Liver (tissue), 9 donors: ENCODE measurements around the gene TAF7. TPM values are rescaled to one million over a fixed set of nuclear protein-coding genes. Genes with fewer than 3 reads are reported as not detected.

ENCODE experiments used
- DNase-seq: peaks from one replicate; pipeline ENCODE4 v3.0.0-alpha.2; 2017; ENCODE audit warnings: low spot score
- H3K27ac ChIP-seq, 2 donors: one replicate each; pipeline ENCODE4 v1.7.0; 2013; ENCODE audit warnings: inconsistent platforms in 2 of 2, low read length in 2 of 2, control low read depth in 1 of 2, low read depth in 1 of 2, mild to moderate bottlenecking in 1 of 2
- H3K27me3 ChIP-seq, 4 donors: one replicate each; pipeline versions ENCODE4 v1.6.1 to v1.7.0; 2013; ENCODE audit warnings: low read length in 3 of 4, inconsistent platforms in 1 of 4, mild to moderate bottlenecking in 1 of 4, moderate library complexity in 1 of 4; ENCODE audit not compliant: control insufficient read depth in 4 of 4, insufficient read depth in 4 of 4
- H3K36me3 ChIP-seq, 4 donors: one replicate each; pipeline versions ENCODE4 v1.6.1 to v1.7.0; 2013; ENCODE audit warnings: low read length in 3 of 4, mild to moderate bottlenecking in 3 of 4, low read depth in 1 of 4, moderate library complexity in 1 of 4; ENCODE audit not compliant: control insufficient read depth in 4 of 4, insufficient read depth in 3 of 4
- H3K4me1 ChIP-seq, 4 donors: one replicate each; pipeline versions ENCODE4 v1.6.1 to v1.7.0; 2013; ENCODE audit warnings: low read length in 3 of 4, mild to moderate bottlenecking in 3 of 4, moderate library complexity in 1 of 4; ENCODE audit not compliant: control insufficient read depth in 4 of 4, insufficient read depth in 4 of 4
- H3K4me3 ChIP-seq, 3 donors: one replicate each; pipeline versions ENCODE4 v1.6.1 to v1.7.0; 2013; ENCODE audit warnings: low read length in 3 of 3, control low read depth in 1 of 3, low read depth in 1 of 3, mild to moderate bottlenecking in 1 of 3
- H3K9ac ChIP-seq, 2 donors: one replicate each; pipeline ENCODE4 v1.7.0; 2013; ENCODE audit warnings: low read length in 2 of 2, mild to moderate bottlenecking in 2 of 2, moderate library complexity in 2 of 2, control low read depth in 1 of 2, low read depth in 1 of 2
- H3K9me3 ChIP-seq, 4 donors: one replicate each; pipeline versions ENCODE4 v1.6.1 to v1.7.0; 2013; ENCODE audit warnings: low read length in 3 of 4; ENCODE audit not compliant: control insufficient read depth in 4 of 4
- ATF3 ChIP-seq: IDR thresholded peaks from 2 replicates; pipeline ENCODE4 v1.6.1; 2016; ENCODE audit warnings: antibody characterized with exemption
- EGR1 ChIP-seq, 2 donors: IDR thresholded peaks; 2 replicates each; pipeline ENCODE4 v1.6.1; 2016 to 2018; ENCODE audit warnings: antibody characterized with exemption in 2 of 2, low read depth in 2 of 2
- FOXA1 ChIP-seq: IDR thresholded peaks from 2 replicates; pipeline ENCODE4 v1.6.1; 2016; ENCODE audit warnings: antibody characterized with exemption
- FOXA2 ChIP-seq: IDR thresholded peaks from 2 replicates; pipeline ENCODE4 v1.6.1; 2016; ENCODE audit warnings: antibody characterized with exemption
- GABPA ChIP-seq, 2 donors: IDR thresholded peaks in 1 of 2; conservative IDR thresholded peaks in 1 of 2; 2 replicates each; pipeline ENCODE4 v1.6.1; 2016; ENCODE audit warnings: antibody characterized with exemption in 2 of 2, mild to moderate bottlenecking in 1 of 2, moderate library complexity in 1 of 2
- HNF4A ChIP-seq, 2 donors: conservative IDR thresholded peaks; 2 replicates each; pipeline ENCODE4 v1.6.1; 2016; ENCODE audit warnings: antibody characterized with exemption in 2 of 2, mild to moderate bottlenecking in 2 of 2
- HNF4G ChIP-seq: IDR thresholded peaks from 2 replicates; pipeline ENCODE4 v1.6.1; 2016; ENCODE audit warnings: antibody characterized with exemption
- JUND ChIP-seq, 2 donors: IDR thresholded peaks; 2 replicates each; pipeline ENCODE4 v1.6.1; 2016; ENCODE audit warnings: antibody characterized with exemption in 2 of 2
- NR2F2 ChIP-seq: IDR thresholded peaks from 2 replicates; pipeline ENCODE4 v1.6.1; 2016; ENCODE audit warnings: antibody characterized with exemption
- RAD21 ChIP-seq, 2 donors: IDR thresholded peaks; 2 replicates each; pipeline ENCODE4 v1.6.1; 2016; ENCODE audit warnings: antibody characterized with exemption in 2 of 2, mild to moderate bottlenecking in 2 of 2
- REST ChIP-seq: IDR thresholded peaks from 2 replicates; pipeline ENCODE4 v1.6.1; 2016; ENCODE audit warnings: antibody characterized with exemption, mild to moderate bottlenecking
- RXRA ChIP-seq, 2 donors: IDR thresholded peaks; 2 replicates each; pipeline ENCODE4 v1.6.1; 2017 to 2018; ENCODE audit warnings: antibody characterized with exemption in 2 of 2, mild to moderate bottlenecking in 1 of 2
- SP1 ChIP-seq: IDR thresholded peaks from 2 replicates; pipeline ENCODE4 v1.6.1; 2018; ENCODE audit warnings: antibody characterized with exemption, mild to moderate bottlenecking
- TAF1 ChIP-seq: conservative IDR thresholded peaks from 2 replicates; pipeline ENCODE4 v1.6.1; 2016; ENCODE audit warnings: antibody characterized with exemption, mild to moderate bottlenecking
- YY1 ChIP-seq: IDR thresholded peaks from 2 replicates; pipeline ENCODE4 v1.6.1; 2016; ENCODE audit warnings: antibody characterized with exemption, mild to moderate bottlenecking
- WGBS: extraction: QIAGEN DNeasy Blood & Tissue Kit; methylation state at CpG from one replicate; pipeline ENCODE4 v1.1.7; 2013; 5-methylcytosine and 5-hydroxymethylcytosine counted together
- polyA plus RNA-seq, 2 donors: library from polyadenylated mRNA; stranded (reverse) in 1 of 2; unstranded in 1 of 2; fragments of 200-250 nt in 1 of 2; fragments of >200 nt in 1 of 2; fragmentation: Nextera tagmentation in 1 of 2; extraction: Ambion mirVana in 1 of 2; gene quantifications; one replicate each; pipeline versions ENCODE4 v1.2.1 to v1.2.3, GENCODE V29; 2013 to 2015
- total RNA-seq, 2 donors: library from RNA; depleted of rRNA; stranded (reverse); fragments of >200 nt; gene quantifications; one replicate each; pipeline ENCODE4 v1.2.3, GENCODE V29; 2014
- TF ChIP-seq, protein P1 (sequence below): IDR thresholded peaks from 2 replicates; pipeline ENCODE4 v1.6.1; 2016; ENCODE audit warnings: antibody characterized with exemption
- TF ChIP-seq, protein P2 (sequence below): IDR thresholded peaks from 2 replicates; pipeline ENCODE4 v1.6.1; 2016; ENCODE audit warnings: antibody characterized with exemption
- TF ChIP-seq, protein P3 (sequence below): fragments of 150-350 bp; IDR thresholded peaks from 2 replicates; pipeline ENCODE4 v1.5.1; 2017; ENCODE audit warnings: improper control_type of control experiment, low read depth, low read length; ENCODE audit not compliant: missing input control
- donor health status: healthy.
- donor health status: healthy.
- donor health status: healthy.
- donor health status: healthy.
- donor health status: healthy.

The TAF7 gene
- total and polyA plus RNA-seq, 4 donors = 23.5 to 36.3 (median 28.2) TPM

- Histone ChIP-seq H3K4me3 (peak within 1 kb of the TSS; percentile 19 to 42 (median 37)), H3K36me3 (no peaks in the 10 kb centered on the region), H3K27me3 (peaks cover 0 to 1% (median 0%) of the 10 kb centered on the region in 4 donors), H3K9me3 (peaks cover 38 to 85% (median 61%) of the 10 kb centered on the region in 4 donors), H3K4me1 (no peaks in the 10 kb centered on the region), H3K27ac (no peak within 1 kb of the TSS), H3K9ac (no peak within 1 kb of the TSS)
- DNase-seq = no peak
- TF ChIP-seq RXRA (IDR thresholded peaks at IDR 0.05) (no peak), RAD21 (IDR thresholded peaks at IDR 0.05) (peak in 1 of 2 donors; percentile 17)
- TF ChIP-seq, protein P1, sequence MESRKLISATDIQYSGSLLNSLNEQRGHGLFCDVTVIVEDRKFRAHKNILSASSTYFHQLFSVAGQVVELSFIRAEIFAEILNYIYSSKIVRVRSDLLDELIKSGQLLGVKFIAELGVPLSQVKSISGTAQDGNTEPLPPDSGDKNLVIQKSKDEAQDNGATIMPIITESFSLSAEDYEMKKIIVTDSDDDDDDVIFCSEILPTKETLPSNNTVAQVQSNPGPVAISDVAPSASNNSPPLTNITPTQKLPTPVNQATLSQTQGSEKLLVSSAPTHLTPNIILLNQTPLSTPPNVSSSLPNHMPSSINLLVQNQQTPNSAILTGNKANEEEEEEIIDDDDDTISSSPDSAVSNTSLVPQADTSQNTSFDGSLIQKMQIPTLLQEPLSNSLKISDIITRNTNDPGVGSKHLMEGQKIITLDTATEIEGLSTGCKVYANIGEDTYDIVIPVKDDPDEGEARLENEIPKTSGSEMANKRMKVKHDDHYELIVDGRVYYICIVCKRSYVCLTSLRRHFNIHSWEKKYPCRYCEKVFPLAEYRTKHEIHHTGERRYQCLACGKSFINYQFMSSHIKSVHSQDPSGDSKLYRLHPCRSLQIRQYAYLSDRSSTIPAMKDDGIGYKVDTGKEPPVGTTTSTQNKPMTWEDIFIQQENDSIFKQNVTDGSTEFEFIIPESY = no peak
- WGBS = 16% methylated on average over 24 of the region's 24 CpGs
Measured at GRCh38 chr5:141359790-141360426, 39.3 kb upstream of the TAF7 start, which contains the start of gene PCDHGB2. PCDHGB2 (plus strand) TSS chr5:141359994; CDS start chr5:141360136, 142 bp downstream.

GRCh38 chr5:141356950-141357349 lies 36.4 kb upstream of the TAF7 start:
- Histone ChIP-seq H3K36me3 (peaks cover 0 to 3% (median 0%) of the 10 kb centered on the region in 4 donors), H3K9ac (no peak overlapping the region), H3K27ac (no peak overlapping the region), H3K4me3 (peak overlapping the region in 2 of 3 donors; percentile 1 to 48), H3K27me3 (peaks cover 0 to 2% (median 0%) of the 10 kb centered on the region in 4 donors), H3K4me1 (no peaks in the 10 kb centered on the region), H3K9me3 (peaks cover 34 to 69% (median 47%) of the 10 kb centered on the region in 4 donors)
- WGBS = 35% methylated on average over 19 of the region's 19 CpGs
- TF ChIP-seq REST (no peak), SP1 (no peak), HNF4G (no peak), RAD21 (IDR thresholded peaks at IDR 0.05) (no peak), FOXA2 (no peak), HNF4A (conservative IDR thresholded peaks at IDR 0.05) (no peak), YY1 (no peak), NR2F2 (no peak), TAF1 (no peak), JUND (IDR thresholded peaks at IDR 0.05) (no peak), EGR1 (IDR thresholded peaks at IDR 0.05; ENCODE audit: low read depth in 2 of 2) (no peak), ATF3 (no peak), FOXA1 (no peak), RXRA (IDR thresholded peaks at IDR 0.05) (no peak), GABPA (IDR thresholded peaks at IDR 0.05 in 1 of 2, conservative IDR thresholded peaks at IDR 0.05 in 1 of 2) (no peak)
- TF ChIP-seq, protein P1 = no peak
- TF ChIP-seq, protein P2, sequence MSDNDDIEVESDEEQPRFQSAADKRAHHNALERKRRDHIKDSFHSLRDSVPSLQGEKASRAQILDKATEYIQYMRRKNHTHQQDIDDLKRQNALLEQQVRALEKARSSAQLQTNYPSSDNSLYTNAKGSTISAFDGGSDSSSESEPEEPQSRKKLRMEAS = no peak
- TF ChIP-seq, protein P3, sequence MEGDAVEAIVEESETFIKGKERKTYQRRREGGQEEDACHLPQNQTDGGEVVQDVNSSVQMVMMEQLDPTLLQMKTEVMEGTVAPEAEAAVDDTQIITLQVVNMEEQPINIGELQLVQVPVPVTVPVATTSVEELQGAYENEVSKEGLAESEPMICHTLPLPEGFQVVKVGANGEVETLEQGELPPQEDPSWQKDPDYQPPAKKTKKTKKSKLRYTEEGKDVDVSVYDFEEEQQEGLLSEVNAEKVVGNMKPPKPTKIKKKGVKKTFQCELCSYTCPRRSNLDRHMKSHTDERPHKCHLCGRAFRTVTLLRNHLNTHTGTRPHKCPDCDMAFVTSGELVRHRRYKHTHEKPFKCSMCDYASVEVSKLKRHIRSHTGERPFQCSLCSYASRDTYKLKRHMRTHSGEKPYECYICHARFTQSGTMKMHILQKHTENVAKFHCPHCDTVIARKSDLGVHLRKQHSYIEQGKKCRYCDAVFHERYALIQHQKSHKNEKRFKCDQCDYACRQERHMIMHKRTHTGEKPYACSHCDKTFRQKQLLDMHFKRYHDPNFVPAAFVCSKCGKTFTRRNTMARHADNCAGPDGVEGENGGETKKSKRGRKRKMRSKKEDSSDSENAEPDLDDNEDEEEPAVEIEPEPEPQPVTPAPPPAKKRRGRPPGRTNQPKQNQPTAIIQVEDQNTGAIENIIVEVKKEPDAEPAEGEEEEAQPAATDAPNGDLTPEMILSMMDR = no peak
- DNase-seq = no peak
